Stimulated activated CD4-positive, alpha-beta T cell treated with anti-CD3 and anti-CD28 coated beads, Interleukin-2, amount 100 ng/mL, for 4 hours (primary cell): Measurements from ENCODE around the gene DNAAF5.
A peak's percentile ranks its signal among the peaks of the same experiment; 100 is the strongest.
"Not testable (repeated sequence)": the region's sequence is repeated elsewhere in the genome, so short reads cannot be mapped to it uniquely, and the experiment has no call there.

Source experiments
- DNase-seq: peaks from one replicate; pipeline ENCODE4 v3.0.0-alpha.2; 2020; ENCODE audit warnings: low read depth

The DNAAF5 gene

GRCh38 chr7:747186-747585, 20.7 kb downstream of the DNAAF5 start:
- no peak for DNase-seq

DNA sequence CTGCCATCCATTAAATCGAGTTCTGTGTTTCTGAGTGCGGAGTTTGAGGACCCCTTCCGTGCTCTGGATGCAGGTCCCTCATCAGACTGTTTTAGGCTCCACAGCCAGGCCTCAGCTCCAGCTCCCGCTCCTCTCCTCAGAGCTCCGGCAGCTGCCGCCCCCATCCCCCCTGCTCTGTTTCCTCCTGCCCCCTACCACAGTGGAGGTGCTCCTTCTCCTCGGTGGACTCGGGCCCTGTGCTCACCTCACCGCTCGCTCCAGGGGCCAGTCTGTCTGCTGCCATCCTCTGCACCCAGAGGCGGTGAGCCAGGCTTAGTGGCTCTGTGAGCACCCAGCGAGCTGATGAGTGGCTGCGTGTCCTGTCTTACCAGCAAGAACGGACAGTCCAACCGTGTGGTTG, 21.9 kb downstream of the DNAAF5 start:
- no peak for DNase-seq

DNA sequence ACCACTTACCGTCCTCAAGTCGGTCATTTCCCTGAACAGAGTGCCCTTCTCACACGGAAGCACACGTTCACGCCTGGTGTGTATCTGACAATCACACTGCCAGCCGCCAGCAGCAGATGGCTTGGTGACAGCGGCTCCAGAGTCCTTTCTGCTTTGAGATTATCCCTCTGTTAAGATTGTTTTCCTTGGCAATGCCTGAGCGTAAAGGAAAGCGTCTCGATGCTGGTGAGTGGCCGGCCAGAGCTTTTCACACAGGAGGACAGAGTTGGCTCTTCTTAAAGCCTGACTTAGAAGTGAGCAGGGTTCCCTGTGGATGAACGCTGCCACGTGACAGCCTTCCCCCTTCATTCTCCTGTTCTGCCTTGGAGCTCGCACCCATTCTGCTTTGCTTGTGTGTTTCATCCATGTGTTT, 22.6 kb downstream of the DNAAF5 start:
- no peak for DNase-seq

- no peak for DNase-seq
Observed at GRCh38 chr7:750111-750905, 23.8 kb downstream of the DNAAF5 start.

GRCh38 chr7:751826-752225, 25.3 kb downstream of the DNAAF5 start:
- DNase-seq = no peak

DNA sequence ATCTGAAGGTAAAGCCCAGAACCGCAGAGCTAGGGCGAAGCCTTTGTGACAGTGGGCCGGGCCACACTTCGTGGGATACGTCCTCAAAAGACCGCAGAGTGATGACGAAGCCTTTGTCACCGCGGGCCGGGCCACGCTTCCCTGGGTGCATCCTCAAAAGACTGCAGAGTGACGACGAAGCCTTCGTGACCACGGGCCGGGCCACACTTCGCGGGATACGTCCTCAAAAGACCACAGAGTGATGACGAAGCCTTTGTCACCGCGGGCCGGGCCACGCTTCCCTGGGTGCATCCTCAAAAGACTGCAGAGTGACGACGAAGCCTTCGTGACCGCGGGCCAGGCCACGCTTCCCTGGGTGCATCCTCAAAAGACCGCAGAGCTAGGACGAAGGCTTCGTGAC, 25.8 kb downstream of the DNAAF5 start:
- DNase-seq = not testable (repeated sequence)

GRCh38 chr7:753190-753589, 26.7 kb downstream of the DNAAF5 start:
- DNase-seq = no peak

DNA sequence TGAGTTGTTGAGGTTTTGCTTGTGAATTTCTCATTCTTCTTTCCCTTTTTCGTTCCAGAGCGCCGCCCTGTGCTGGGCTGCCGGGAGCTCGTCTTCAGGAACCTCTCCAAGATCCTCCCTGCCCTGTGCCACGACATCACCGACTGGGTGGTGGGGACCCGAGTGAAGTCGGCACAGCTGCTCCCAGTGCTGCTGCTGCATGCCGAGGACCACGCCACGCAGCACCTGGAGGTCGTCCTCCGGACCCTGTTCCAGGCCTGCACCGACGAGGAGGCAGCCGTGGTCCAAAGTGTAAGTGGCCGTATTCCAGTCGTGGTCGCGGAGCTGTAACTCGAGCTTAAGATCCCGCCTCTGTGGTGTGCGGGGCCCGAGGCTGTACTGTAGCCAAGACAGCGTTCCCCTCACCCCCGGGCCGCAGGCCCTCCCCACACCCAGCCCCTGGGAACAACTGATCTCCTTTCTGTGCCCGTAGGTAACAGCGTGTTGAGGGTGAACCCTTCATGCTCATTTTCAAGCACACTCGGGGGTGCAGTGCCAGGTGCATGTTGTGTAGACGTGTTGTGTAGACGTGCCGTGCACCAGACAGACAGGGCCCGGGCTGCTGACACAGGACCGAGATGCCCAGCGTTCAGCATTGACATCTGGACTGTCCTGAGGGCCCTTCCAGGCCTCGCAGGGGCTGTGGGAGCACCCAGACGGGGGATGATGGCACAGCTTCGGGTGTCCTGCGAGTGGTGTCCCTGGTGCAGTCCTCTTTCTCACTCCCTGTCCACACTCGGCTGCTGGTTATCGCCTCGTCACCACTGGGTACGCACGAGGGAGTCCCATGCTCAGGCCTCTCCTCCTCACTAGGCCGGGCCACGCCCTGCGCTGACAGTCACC, 28.3 kb downstream of the DNAAF5 start:
- no peak for DNase-seq

DNA sequence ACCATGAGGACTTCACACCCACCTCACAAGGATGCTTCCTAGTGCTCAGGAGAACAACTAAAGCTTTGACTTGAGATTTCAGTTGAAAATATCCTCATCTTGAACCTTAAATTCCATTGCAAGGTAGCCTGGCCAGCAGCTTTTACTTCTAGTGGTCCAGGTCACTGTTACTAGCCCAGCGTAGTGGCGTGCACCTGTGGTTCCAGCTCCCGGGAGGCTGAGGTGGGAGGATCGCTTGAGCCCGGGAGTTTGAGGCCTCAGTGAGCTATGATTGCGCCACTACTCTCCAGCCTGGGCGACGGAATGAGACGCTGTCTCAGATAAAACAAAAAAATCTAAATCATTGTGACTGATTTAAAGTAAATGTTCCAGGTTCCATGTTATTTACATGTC, 28.9 kb downstream of the DNAAF5 start:
- no peak for DNase-seq

- no peak for DNase-seq
Observed at GRCh38 chr7:756231-756927, 29.9 kb downstream of the DNAAF5 start.

DNA sequence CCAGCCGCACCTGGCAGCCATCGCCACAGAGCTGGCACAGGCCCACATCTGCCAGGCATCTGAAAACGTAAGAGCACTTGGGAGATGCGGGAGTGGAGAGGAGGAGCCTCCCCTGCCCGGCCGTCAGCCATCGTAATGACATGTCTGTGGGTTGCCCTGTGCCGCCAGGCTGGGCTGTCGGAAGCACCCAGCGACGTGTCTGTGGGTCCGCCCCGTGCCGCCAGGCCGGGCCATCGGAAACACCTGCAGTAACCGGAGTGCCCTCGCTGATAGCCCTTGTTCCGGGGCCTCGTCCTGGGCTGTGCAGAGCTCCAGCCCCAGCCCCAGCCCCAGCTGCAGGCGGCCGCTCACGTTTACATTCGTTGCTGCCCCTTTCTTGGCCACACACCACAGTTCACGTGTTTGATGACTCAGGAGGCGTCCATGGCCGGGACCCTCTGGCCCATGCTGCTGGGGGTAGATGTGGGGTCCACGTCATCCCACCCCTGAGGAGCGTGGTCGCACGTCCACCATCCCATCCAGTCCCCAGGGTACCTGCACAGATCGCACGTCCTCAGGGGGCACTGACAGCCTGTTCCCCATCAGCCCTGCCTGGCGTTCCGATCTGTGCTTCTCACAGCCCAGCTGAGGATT, 30.5 kb downstream of the DNAAF5 start:
- no peak for DNase-seq

GRCh38 chr7:757741-758163, 31.3 kb downstream of the DNAAF5 start:
- DNase-seq = no peak

DNA sequence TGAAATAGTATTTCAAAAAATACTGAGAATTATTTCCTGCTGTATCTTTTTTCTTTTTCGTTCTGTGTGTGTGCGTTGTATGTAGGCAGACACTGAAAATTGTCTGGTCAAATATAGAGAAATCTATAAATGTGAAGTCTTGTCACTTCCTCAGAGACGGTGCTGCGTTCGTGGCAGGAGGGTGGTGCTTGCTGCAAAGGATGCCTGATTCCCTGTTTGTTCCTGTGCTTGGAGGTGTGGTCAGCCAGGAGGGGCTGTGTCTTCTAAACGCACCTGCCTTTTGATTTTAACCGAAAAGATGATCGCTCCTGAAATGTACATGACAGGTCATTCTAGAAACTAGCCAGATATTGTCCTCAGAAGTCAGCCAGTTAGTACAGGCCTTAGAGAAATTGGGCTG, 33.1 kb downstream of the DNAAF5 start:
- no peak for DNase-seq

GRCh38 chr7:760006-760405, 33.5 kb downstream of the DNAAF5 start:
- no peak for DNase-seq

GRCh38 chr7:761101-761500, 34.6 kb downstream of the DNAAF5 start:
- DNase-seq = no peak

DNA sequence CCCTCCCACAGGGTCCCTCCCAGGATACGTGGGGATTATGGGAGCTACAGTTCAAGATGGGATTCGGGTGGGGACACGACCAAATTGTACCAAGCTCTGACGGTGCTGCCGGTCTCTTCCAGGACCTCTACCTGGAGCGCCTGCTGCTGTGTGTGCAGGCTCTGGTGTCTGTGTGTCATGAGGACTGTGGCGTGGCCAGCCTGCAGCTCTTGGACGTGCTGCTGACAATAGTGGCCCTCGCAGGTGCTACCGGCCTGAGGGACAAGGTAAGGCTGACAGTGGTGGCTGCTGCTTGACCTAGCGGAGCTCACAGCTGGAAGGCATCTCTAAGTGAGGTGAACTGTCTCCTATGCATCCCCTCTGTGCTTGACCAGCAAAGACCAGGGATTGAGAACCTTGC, 35.1 kb downstream of the DNAAF5 start:
- no peak for DNase-seq

- DNase-seq = no peak
Observed at GRCh38 chr7:762885-763284, 36.4 kb downstream of the DNAAF5 start.

DNA sequence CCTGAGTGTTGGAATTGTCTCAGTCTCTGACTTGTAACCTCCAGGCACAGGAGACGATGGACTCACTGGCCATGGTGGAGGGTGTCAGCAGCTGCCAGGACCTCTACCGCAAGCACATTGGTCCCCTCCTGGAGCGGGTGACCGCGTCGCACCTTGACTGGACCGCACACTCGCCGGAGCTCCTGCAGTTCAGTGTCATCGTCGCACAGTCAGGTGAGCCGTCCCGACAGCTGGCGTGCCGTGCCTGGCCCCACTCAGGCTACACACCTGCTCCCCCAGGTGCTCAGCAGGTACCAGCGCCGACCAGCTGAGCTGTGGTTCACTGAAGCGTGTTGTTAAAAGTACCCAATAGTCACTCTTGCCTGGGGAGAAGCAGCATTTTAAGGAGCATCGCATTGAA, 37.3 kb downstream of the DNAAF5 start:
- DNase-seq = no peak

- no peak for DNase-seq
Observed at GRCh38 chr7:765383-765782, 38.9 kb downstream of the DNAAF5 start.

- DNase-seq = no peak
Observed at GRCh38 chr7:767580-767940, 41.1 kb downstream of the DNAAF5 start.

DNA sequence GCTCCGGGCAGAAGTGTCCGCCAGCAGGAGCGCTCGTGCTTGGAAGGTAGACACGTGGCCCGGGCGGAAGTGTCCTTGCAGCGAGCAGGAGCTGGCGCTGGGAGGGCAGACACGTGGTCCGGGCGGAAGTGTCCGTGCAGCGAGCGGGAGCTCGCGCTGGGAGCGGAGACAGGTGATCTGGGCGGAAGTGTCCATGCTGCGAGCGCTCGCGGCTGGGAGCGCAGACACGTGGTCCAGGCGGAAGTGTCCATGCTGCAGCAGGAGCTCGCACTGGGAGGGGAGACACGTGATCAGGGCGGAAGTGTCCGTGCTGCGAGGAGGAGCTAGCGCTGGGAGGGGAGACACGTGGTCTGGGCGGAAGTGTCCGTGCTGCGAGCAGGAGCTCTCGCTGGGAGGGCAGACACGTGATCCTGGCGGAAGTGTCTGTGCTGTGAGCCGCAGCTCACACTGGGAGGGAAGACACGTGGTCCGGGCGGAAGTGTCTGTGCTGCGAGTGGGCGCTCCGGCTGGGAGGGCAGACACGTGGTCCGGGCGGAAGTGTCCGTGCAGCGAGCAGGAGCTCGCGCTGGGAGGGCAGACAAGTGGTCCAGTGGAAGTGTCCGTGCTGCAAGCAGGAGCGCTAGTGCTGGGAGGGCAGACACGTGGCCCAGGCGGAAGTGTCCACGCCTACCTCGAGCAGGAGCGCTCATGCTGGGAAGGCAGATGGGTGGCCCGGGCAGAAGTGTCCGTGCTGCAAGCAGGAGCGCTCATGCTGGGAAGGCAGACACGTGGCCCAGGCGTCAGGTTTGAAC, 41.6 kb downstream of the DNAAF5 start:
- peak; percentile 17 for DNase-seq
